Measurements from ENCODE around the gene MAGI1. TPM values are rescaled to one million over a fixed set of nuclear protein-coding genes. Genes with fewer than 3 reads are reported as not detected.
A peak's percentile ranks its signal among the peaks of the same experiment; 100 is the strongest.

MAGI1 gene
- total and polyA plus RNA-seq, 2 donors (not counting 1 experiment from before 2014, with no cell fraction given): 0.10 to 0.22 TPM

GRCh38 chr3:66083096-66083678 lies 44.5 kb upstream of the MAGI1 start:
- no peak overlapping the region for H3K27ac Mint-ChIP-seq
- CTCF ChIA-PET: no interaction called here
- no peaks in the 10 kb centered on the region for H3K9me3 ChIP-seq (ENCODE audit: control extremely low read depth in 1 of 3, control insufficient read depth in 2 of 3, insufficient read depth in 1 of 3, low read length in 2 of 3)
- POLR2A ChIA-PET: no interaction called here
- no peak for ATAC-seq (ENCODE audit: low read depth)
- no peak overlapping the region for H3K9ac ChIP-seq (ENCODE audit: low read length)
- DNase-seq: peak; percentile 1
- H3K36me3 ChIP-seq (replicated peaks in 1 of 2; ENCODE audit: control extremely low read depth in 1 of 2, control insufficient read depth in 1 of 2, extremely low read depth in 1 of 2, insufficient read depth in 2 of 2, low read length in 1 of 2): no peaks in the 10 kb centered on the region
- H3K4me3 ChIP-seq (ENCODE audit: control extremely low read depth in 1 of 5, extremely low read depth in 1 of 5, insufficient read depth in 1 of 5, low read depth in 2 of 5, low read length in 4 of 5): no peak overlapping the region
- intact Hi-C loops (cut with micrococcal nuclease): no loop called here
- TF ChIP-seq CTCF (IDR thresholded peaks at IDR 0.05) (no peak), EZH2 (IDR thresholded peaks at IDR 0.05; ENCODE audit: borderline replicate concordance, insufficient read depth, low read depth, low read length, poor library complexity, severe bottlenecking) (no peak)
- no peak overlapping the region for H3K27ac ChIP-seq (ENCODE audit: low read length in 2 of 2)
- H4K20me1 ChIP-seq (ENCODE audit: control insufficient read depth, insufficient read depth, low read length, poor library complexity, severe bottlenecking): no peaks in the 10 kb centered on the region
- H3K4me3 Mint-ChIP-seq: no peak overlapping the region
- no peaks in the 10 kb centered on the region for H3K27me3 ChIP-seq (replicated peaks in 1 of 4; ENCODE audit: control extremely low read depth in 1 of 4, control insufficient read depth in 3 of 4, insufficient read depth in 4 of 4, low read length in 3 of 4)
- H3K9me3 Mint-ChIP-seq (ENCODE audit: insufficient read depth): no peaks in the 10 kb centered on the region
- H2AFZ ChIP-seq (ENCODE audit: insufficient read depth, low read depth, low read length, poor library complexity, severe bottlenecking): no peak overlapping the region
- H3K4me2 ChIP-seq (replicated peaks; ENCODE audit: low read depth, low read length, poor library complexity, severe bottlenecking): no peak overlapping the region
- 77% methylated on average over 3 of the region's 5 CpGs for WGBS (ENCODE audit: insufficient coverage)
- H3K79me2 ChIP-seq (ENCODE audit: control insufficient read depth, insufficient read depth, low read length): no peaks in the 10 kb centered on the region
- H3K4me1 ChIP-seq (ENCODE audit: control insufficient read depth in 2 of 2, insufficient read depth in 2 of 2, low read length in 2 of 2): no peaks in the 10 kb centered on the region
- H3K4me1 Mint-ChIP-seq: no peaks in the 10 kb centered on the region
- no peaks in the 10 kb centered on the region for H3K27me3 Mint-ChIP-seq

- Histone ChIP-seq H3K27me3 (replicated peaks in 1 of 4; ENCODE audit: control extremely low read depth in 1 of 4, control insufficient read depth in 3 of 4, insufficient read depth in 4 of 4, low read length in 3 of 4) (no peaks in the 10 kb centered on the region), H3K4me3 (ENCODE audit: control extremely low read depth in 1 of 5, extremely low read depth in 1 of 5, insufficient read depth in 1 of 5, low read depth in 2 of 5, low read length in 4 of 5) (no peak overlapping the region), H2AFZ (ENCODE audit: insufficient read depth, low read depth, low read length, poor library complexity, severe bottlenecking) (no peak overlapping the region), H3K27ac (ENCODE audit: low read length in 2 of 2) (no peak overlapping the region), H3K79me2 (ENCODE audit: control insufficient read depth, insufficient read depth, low read length) (no peaks in the 10 kb centered on the region), H3K9ac (ENCODE audit: low read length) (no peak overlapping the region), H3K9me3 (ENCODE audit: control extremely low read depth in 1 of 3, control insufficient read depth in 2 of 3, insufficient read depth in 1 of 3, low read length in 2 of 3) (peaks cover 0 to 1% (median 0%) of the 10 kb centered on the region in 3 donors), H4K20me1 (ENCODE audit: control insufficient read depth, insufficient read depth, low read length, poor library complexity, severe bottlenecking) (no peaks in the 10 kb centered on the region), H3K4me2 (replicated peaks; ENCODE audit: low read depth, low read length, poor library complexity, severe bottlenecking) (no peak overlapping the region), H3K36me3 (replicated peaks in 1 of 2; ENCODE audit: control extremely low read depth in 1 of 2, control insufficient read depth in 1 of 2, extremely low read depth in 1 of 2, insufficient read depth in 2 of 2, low read length in 1 of 2) (no peaks in the 10 kb centered on the region), H3K4me1 (ENCODE audit: control insufficient read depth in 2 of 2, insufficient read depth in 2 of 2, low read length in 2 of 2) (no peaks in the 10 kb centered on the region)
- Mint-ChIP-seq H3K4me1 (no peaks in the 10 kb centered on the region), H3K27me3 (no peaks in the 10 kb centered on the region), H3K27ac (no peak overlapping the region), H3K9me3 (ENCODE audit: insufficient read depth) (no peaks in the 10 kb centered on the region), H3K4me3 (no peak overlapping the region)
- intact Hi-C loops (cut with micrococcal nuclease): no loop called here
- DNase-seq: no peak
- CTCF ChIA-PET: no interaction called here
- POLR2A ChIA-PET: no interaction called here
- ATAC-seq (ENCODE audit: low read depth): no peak
- TF ChIP-seq EZH2 (IDR thresholded peaks at IDR 0.05; ENCODE audit: borderline replicate concordance, insufficient read depth, low read depth, low read length, poor library complexity, severe bottlenecking) (no peak), CTCF (IDR thresholded peaks at IDR 0.05) (no peak)
These were observed 44.0 kb upstream of the MAGI1 start for GRCh38 chr3:66082679-66083078.
